H9 (cell line): ENCODE results near the gene PYGL. TPM values are rescaled to one million over a fixed set of nuclear protein-coding genes. Genes with fewer than 3 reads are reported as not detected.

Source experiments
- DNase-seq: peaks from one replicate; pipeline ENCODE4 v3.0.0-alpha.2; 2017
- H2AFZ ChIP-seq: one replicate; pipeline ENCODE4 v1.6.1; 2013; ENCODE audit warnings: mild to moderate bottlenecking, low read length, control low read depth, moderate library complexity
- H2AK5ac ChIP-seq: 2 replicates; pipeline ENCODE4 v1.6.1; 2013; ENCODE audit warnings: low read length, control low read depth, mixed read lengths; ENCODE audit not compliant: insufficient read length
- H2BK120ac ChIP-seq: one replicate; pipeline ENCODE4 v1.6.1; 2013; ENCODE audit warnings: low read depth, mild to moderate bottlenecking, low read length, control low read depth, inconsistent platforms; ENCODE audit not compliant: poor library complexity, severe bottlenecking
- H2BK12ac ChIP-seq: 2 replicates; pipeline ENCODE4 v1.6.1; 2013; ENCODE audit warnings: low read length, control low read depth, mixed read lengths, low read depth; ENCODE audit not compliant: insufficient read length
- H2BK15ac ChIP-seq: 2 replicates; pipeline ENCODE4 v1.6.1; 2013; ENCODE audit warnings: low read depth, low read length, control low read depth
- H2BK20ac ChIP-seq: one replicate; pipeline ENCODE4 v1.6.1; 2013; ENCODE audit warnings: low read depth, mild to moderate bottlenecking, low read length, control low read depth, inconsistent platforms; ENCODE audit not compliant: poor library complexity, severe bottlenecking
- H2BK5ac ChIP-seq: 2 replicates; pipeline ENCODE4 v1.6.1; 2013; ENCODE audit warnings: low read length, control low read depth, mixed read lengths; ENCODE audit not compliant: insufficient read length
- H3K14ac ChIP-seq: 2 replicates; pipeline ENCODE4 v1.6.1; 2013; ENCODE audit warnings: low read length, control low read depth; ENCODE audit not compliant: insufficient read depth
- H3K18ac ChIP-seq: 2 replicates; pipeline ENCODE4 v1.6.1; 2013; ENCODE audit warnings: low read depth, mild to moderate bottlenecking, mixed read lengths, low read length, control low read depth; ENCODE audit not compliant: insufficient read length
- H3K23ac ChIP-seq: 2 replicates; pipeline ENCODE4 v1.6.1; 2013; ENCODE audit warnings: low read length, control low read depth, mixed read lengths, low read depth; ENCODE audit not compliant: insufficient read length
- H3K23me2 ChIP-seq: 2 replicates; pipeline ENCODE4 v1.6.1; 2013; ENCODE audit warnings: low read depth, mild to moderate bottlenecking, mixed read lengths, low read length, control low read depth; ENCODE audit not compliant: insufficient read length, poor library complexity, severe bottlenecking
- H3K27ac ChIP-seq: 2 replicates; pipeline ENCODE4 v1.5.1; 2013; ENCODE audit warnings: low read length, control low read depth, mixed read lengths, low read depth; ENCODE audit not compliant: insufficient read length
- H3K27me3 ChIP-seq: 2 replicates; pipeline ENCODE4 v1.6.1; 2013; ENCODE audit warnings: low read length, control low read depth, inconsistent platforms; ENCODE audit not compliant: insufficient read depth
- H3K4ac ChIP-seq: 2 replicates; pipeline ENCODE4 v1.6.1; 2013; ENCODE audit warnings: low read depth, mild to moderate bottlenecking, control low read depth, inconsistent platforms, low read length, moderate library complexity
- H3K4me1 ChIP-seq: 2 replicates; pipeline ENCODE4 v1.6.1; 2013; ENCODE audit warnings: low read length, control low read depth, inconsistent platforms; ENCODE audit not compliant: insufficient read depth
- H3K4me2 ChIP-seq: 2 replicates; pipeline ENCODE4 v1.6.1; 2013; ENCODE audit warnings: low read length, control low read depth, mixed read lengths; ENCODE audit not compliant: insufficient read length, insufficient read depth
- H3K56ac ChIP-seq: 2 replicates; pipeline ENCODE4 v1.6.1; 2013; ENCODE audit warnings: low read depth, mild to moderate bottlenecking, mixed read lengths, low read length, control low read depth; ENCODE audit not compliant: insufficient read length
- H3K79me1 ChIP-seq: 2 replicates; pipeline ENCODE4 v1.6.1; 2013; ENCODE audit warnings: low read depth, mild to moderate bottlenecking, moderate library complexity, low read length, control low read depth, inconsistent platforms; ENCODE audit not compliant: insufficient read depth, poor library complexity, severe bottlenecking
- H3K79me2 ChIP-seq: 2 replicates; pipeline ENCODE4 v1.6.1; 2013; ENCODE audit warnings: low read length, control low read depth, inconsistent platforms; ENCODE audit not compliant: insufficient read depth
- H3K9ac ChIP-seq: 2 replicates; pipeline ENCODE4 v1.6.1; 2013; ENCODE audit warnings: low read length, control low read depth, mixed read lengths; ENCODE audit not compliant: insufficient read length; ENCODE audit errors: extremely low read depth
- H3K9me3 ChIP-seq: one replicate; pipeline ENCODE4 v1.6.1; 2013; ENCODE audit warnings: low read depth, low read length, inconsistent platforms; ENCODE audit not compliant: control insufficient read depth
- H3T11ph ChIP-seq: one replicate; pipeline ENCODE4 v1.6.1; 2013; ENCODE audit warnings: mild to moderate bottlenecking, low read length, control low read depth, inconsistent platforms
- H4K20me1 ChIP-seq: one replicate; pipeline ENCODE4 v1.6.1; 2013; ENCODE audit not compliant: control insufficient read depth, insufficient read length, insufficient read depth
- H4K5ac ChIP-seq: 2 replicates; pipeline ENCODE4 v1.6.1; 2013; ENCODE audit warnings: low read depth, mild to moderate bottlenecking, mixed read lengths, low read length, control low read depth; ENCODE audit not compliant: insufficient read length
- H4K8ac ChIP-seq: replicated peaks from 2 replicates; pipeline ENCODE4 v1.6.1; 2013; ENCODE audit warnings: low read length, control low read depth, mixed read lengths, low read depth; ENCODE audit not compliant: insufficient read length
- H4K91ac ChIP-seq: 2 replicates; pipeline ENCODE4 v1.6.1; 2013; ENCODE audit warnings: low read depth, mild to moderate bottlenecking, moderate library complexity, mixed read lengths, low read length, control low read depth; ENCODE audit not compliant: insufficient read length
- H3K27ac Mint-ChIP-seq, 3 experiments: 2 replicates in 2 of 3; 3 replicates in 1 of 3; pipeline ENCODE4 v1.8.0; 2020 to 2021; ENCODE audit warnings: mixed read lengths in 3 of 3, mild to moderate bottlenecking in 1 of 3, moderate library complexity in 1 of 3
- H3K27me3 Mint-ChIP-seq: 2 replicates; pipeline ENCODE4 v1.8.0; 2021; ENCODE audit warnings: low read depth, mild to moderate bottlenecking, moderate library complexity, mixed read lengths
- H3K36me3 Mint-ChIP-seq, 3 experiments: 2 replicates in 2 of 3; 3 replicates in 1 of 3; pipeline ENCODE4 v1.8.0; 2020 to 2021; ENCODE audit warnings: low read depth in 3 of 3, mixed read lengths in 3 of 3; ENCODE audit not compliant: insufficient read depth in 1 of 3
- H3K4me1 Mint-ChIP-seq, 2 experiments: 2 replicates each; pipeline ENCODE4 v1.8.0; 2020; ENCODE audit warnings: mixed read lengths in 2 of 2
- H3K4me3 Mint-ChIP-seq, 2 experiments: 2 replicates in 1 of 2; 3 replicates in 1 of 2; pipeline ENCODE4 v1.8.0; 2020 to 2021; ENCODE audit warnings: mild to moderate bottlenecking in 2 of 2, mixed read lengths in 2 of 2, moderate library complexity in 1 of 2
- H3K9me3 Mint-ChIP-seq, 2 experiments: 2 replicates in 1 of 2; 3 replicates in 1 of 2; pipeline ENCODE4 v1.8.0; 2020; ENCODE audit warnings: mild to moderate bottlenecking in 2 of 2, mixed read lengths in 2 of 2, moderate library complexity in 1 of 2
- CTCF ChIP-seq: fragments of 200-600 bp; sonication (generic); conservative IDR thresholded peaks from 3 replicates; pipeline ENCODE4 v1.8.0; 2021; ENCODE audit warnings: antibody characterized with exemption, mild to moderate bottlenecking
- WGBS: extraction: QIAGEN DNeasy Blood & Tissue Kit; methylation state at CpG from one replicate; pipeline ENCODE4 v1.1.7; 2013; ENCODE audit warnings: missing lambda C conversion rate, low lambda C conversion rate, mixed read lengths; ENCODE audit not compliant: insufficient read length; ENCODE audit errors: extremely low coverage; 5-methylcytosine and 5-hydroxymethylcytosine counted together
- total RNA-seq: library from RNA; stranded (reverse); gene quantifications from 2 replicates; pipeline ENCODE4 v1.2.1, GENCODE V29; 2021

PYGL gene
- total RNA-seq, 1 experiment from 2014 or later = 53.8 TPM

DNA sequence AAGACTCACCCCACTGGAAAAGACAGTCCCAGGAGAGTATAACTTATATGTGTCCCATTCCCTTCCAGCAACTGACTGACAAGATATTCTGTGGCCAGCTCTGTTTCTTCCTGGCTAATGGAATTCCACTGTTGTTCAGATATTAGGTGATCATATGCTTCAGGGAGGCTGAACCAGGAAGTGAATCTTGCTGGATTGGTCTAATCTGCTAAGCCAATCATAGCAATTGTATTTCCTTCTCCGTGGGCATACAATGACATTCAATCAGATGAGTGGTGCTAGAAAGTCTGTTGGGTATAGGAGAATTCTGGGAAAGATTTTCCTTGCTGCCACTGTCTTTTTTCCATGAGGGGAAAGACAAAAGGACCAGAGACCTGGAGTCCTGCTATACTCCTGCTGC is 12.1 kb downstream of the PYGL start:
- no peak overlapping the region for H2BK5ac ChIP-seq
- no peak overlapping the region for H3T11ph ChIP-seq
- no peak overlapping the region for H2BK20ac ChIP-seq
- H2AFZ ChIP-seq = no peak overlapping the region
- H4K8ac ChIP-seq = no peak overlapping the region
- H3K4ac ChIP-seq = no peak overlapping the region
- no peaks in the 10 kb centered on the region for H3K79me2 ChIP-seq
- no peak overlapping the region for H3K18ac ChIP-seq
- Mint-ChIP-seq H3K9me3 (no peaks in the 10 kb centered on the region), H3K4me1 (no peaks in the 10 kb centered on the region), H3K27ac (no peak overlapping the region), H3K27me3 (no peaks in the 10 kb centered on the region), H3K36me3 (peaks cover 5 to 39% (median 8%) of the 10 kb centered on the region in 3 experiments; a peak in 5 of 7 replicates), H3K4me3 (no peak overlapping the region)
- no peak overlapping the region for H4K91ac ChIP-seq
- H4K5ac ChIP-seq = no peak overlapping the region
- H2BK120ac ChIP-seq = no peak overlapping the region
- H4K20me1 ChIP-seq = no peaks in the 10 kb centered on the region
- H3K4me1 ChIP-seq = no peaks in the 10 kb centered on the region
- no peak overlapping the region for H2BK15ac ChIP-seq
- H3K27ac ChIP-seq = no peak overlapping the region
- no peaks in the 10 kb centered on the region for H3K23me2 ChIP-seq
- DNase-seq = no peak
- no peak overlapping the region for H3K23ac ChIP-seq
- H3K79me1 ChIP-seq = no peaks in the 10 kb centered on the region
- no peak overlapping the region for H3K9ac ChIP-seq
- no peak overlapping the region for H3K14ac ChIP-seq
- H3K9me3 ChIP-seq = no peaks in the 10 kb centered on the region
- no CpG with 5 or more reads among the region's 1 CpG for WGBS
- no peak overlapping the region for H3K4me2 ChIP-seq
- H3K27me3 ChIP-seq = no peaks in the 10 kb centered on the region
- H3K56ac ChIP-seq = no peak overlapping the region
- no peak for TF ChIP-seq CTCF
- no peak overlapping the region for H2BK12ac ChIP-seq
- no peak overlapping the region for H2AK5ac ChIP-seq
